ENCODE measurements around the gene DPP8. TPM values are rescaled to one million over a fixed set of nuclear protein-coding genes. Genes with fewer than 3 reads are reported as not detected.

DPP8 gene
- total RNA-seq, 6 experiments from 2014 or later: 7.6 to 12.3 (median 10.3) TPM

GRCh38 chr15:65421360-65422215 is 95.9 kb downstream of the DPP8 start:
- 3% methylated on average over 6 of the region's 39 CpGs for WGBS (ENCODE audit: insufficient coverage, low coverage, low lambda C conversion rate, missing lambda C conversion rate)
- no peak for DNase-seq
- no peak overlapping the region for H3K27ac ChIP-seq
- no peaks in the 10 kb centered on the region for H3K36me3 ChIP-seq
- intact Hi-C loops (cut with DNase I): no loop called here
- peaks cover 0 to 7% of the 10 kb centered on the region in 2 donors for H3K27me3 ChIP-seq
- no peaks in the 10 kb centered on the region for H3K9me3 ChIP-seq
- H3K4me3 ChIP-seq: peak overlapping the region in 1 of 3 donors; percentile 9
- TF ChIP-seq CTCF (IDR thresholded peaks at IDR 0.05): no peak
- no peak for TF ChIP-seq POLR2A (IDR thresholded peaks at IDR 0.05)
- H3K4me1 ChIP-seq: peaks cover 0 to 6% (median 2%) of the 10 kb centered on the region in 4 donors
- peak; percentile 16 to 45 (median 34) for ATAC-seq

- no peak for ATAC-seq
- no peak overlapping the region for H3K4me3 ChIP-seq
- no peak overlapping the region for H3K27ac ChIP-seq
- no peaks in the 10 kb centered on the region for H3K36me3 ChIP-seq
- DNase-seq: no peak
- TF ChIP-seq CTCF (IDR thresholded peaks at IDR 0.05) (no peak), POLR2A (IDR thresholded peaks at IDR 0.05) (no peak)
- intact Hi-C loops (cut with DNase I): no loop called here
- peaks cover 0 to 7% of the 10 kb centered on the region in 2 donors for H3K27me3 ChIP-seq
- H3K4me1 ChIP-seq: peaks cover 0 to 6% (median 2%) of the 10 kb centered on the region in 4 donors
- 51% methylated on average over 12 of the region's 17 CpGs for WGBS (ENCODE audit: insufficient coverage, low coverage, low lambda C conversion rate, missing lambda C conversion rate)
- no peaks in the 10 kb centered on the region for H3K9me3 ChIP-seq
Observed at GRCh38 chr15:65420975-65421359, 96.5 kb downstream of the DPP8 start.

GRCh38 chr15:65418596-65418995 is 98.9 kb downstream of the DPP8 start:
- Histone ChIP-seq H3K4me1 (peaks cover 0 to 6% (median 2%) of the 10 kb centered on the region in 4 donors), H3K4me3 (no peak overlapping the region), H3K36me3 (no peaks in the 10 kb centered on the region), H3K9me3 (no peaks in the 10 kb centered on the region), H3K27me3 (peaks cover 0 to 7% of the 10 kb centered on the region in 2 donors), H3K27ac (no peak overlapping the region)
- no peak for TF ChIP-seq CTCF (IDR thresholded peaks at IDR 0.05)
- no peak for TF ChIP-seq POLR2A (IDR thresholded peaks at IDR 0.05)
- no peak for ATAC-seq
- whole genome bisulfite sequencing (ENCODE audit: insufficient coverage, low coverage, low lambda C conversion rate, missing lambda C conversion rate): 85% methylated on average over 2 of the region's 2 CpGs
- no peak for DNase-seq
- intact Hi-C loops (cut with DNase I): no loop called here

GRCh38 chr15:65416845-65417416 is 100.6 kb downstream of the DPP8 start:
- H3K27me3 ChIP-seq: peaks cover 0 to 7% of the 10 kb centered on the region in 2 donors
- no peak for DNase-seq

More at GRCh38 chr15:65416845-65417416, 100.6 kb downstream of the DPP8 start:
- H3K36me3 ChIP-seq: no peaks in the 10 kb centered on the region
- H3K4me1 ChIP-seq: peaks cover 0 to 4% (median 2%) of the 10 kb centered on the region in 4 donors
- 71% methylated on average over 6 of the region's 8 CpGs for WGBS (ENCODE audit: insufficient coverage, low coverage, low lambda C conversion rate, missing lambda C conversion rate)
- no peak overlapping the region for H3K4me3 ChIP-seq
- TF ChIP-seq CTCF (IDR thresholded peaks at IDR 0.05) (no peak), POLR2A (IDR thresholded peaks at IDR 0.05) (no peak)
- no peak overlapping the region for H3K27ac ChIP-seq
- no peak for ATAC-seq
- H3K9me3 ChIP-seq: no peaks in the 10 kb centered on the region
- intact Hi-C loops (cut with DNase I): no loop called here
